Neuron (in vitro differentiated cells): ENCODE measurements around the gene OXTR.

Experiments used
- H2AFZ ChIP-seq: one replicate; pipeline ENCODE4 v1.6.1; 2013; ENCODE audit warnings: low read depth, mild to moderate bottlenecking, inconsistent platforms, low read length, moderate library complexity
- H3K27me3 ChIP-seq: one replicate; pipeline ENCODE4 v1.6.1; 2013; ENCODE audit warnings: low read length; ENCODE audit not compliant: insufficient read depth
- H3K36me3 ChIP-seq: one replicate; pipeline ENCODE4 v1.6.1; 2013; ENCODE audit warnings: low read length; ENCODE audit not compliant: insufficient read depth
- H3K4me1 ChIP-seq: one replicate; pipeline ENCODE4 v1.6.1; 2013; ENCODE audit warnings: low read length; ENCODE audit not compliant: insufficient read depth
- H3K4me3 ChIP-seq: 2 replicates; pipeline ENCODE4 v1.5.1; 2013; ENCODE audit warnings: mild to moderate bottlenecking, low read length, moderate library complexity
- H3K9me3 ChIP-seq: one replicate; pipeline ENCODE4 v1.6.1; 2013; ENCODE audit warnings: low read length

The OXTR gene

DNA sequence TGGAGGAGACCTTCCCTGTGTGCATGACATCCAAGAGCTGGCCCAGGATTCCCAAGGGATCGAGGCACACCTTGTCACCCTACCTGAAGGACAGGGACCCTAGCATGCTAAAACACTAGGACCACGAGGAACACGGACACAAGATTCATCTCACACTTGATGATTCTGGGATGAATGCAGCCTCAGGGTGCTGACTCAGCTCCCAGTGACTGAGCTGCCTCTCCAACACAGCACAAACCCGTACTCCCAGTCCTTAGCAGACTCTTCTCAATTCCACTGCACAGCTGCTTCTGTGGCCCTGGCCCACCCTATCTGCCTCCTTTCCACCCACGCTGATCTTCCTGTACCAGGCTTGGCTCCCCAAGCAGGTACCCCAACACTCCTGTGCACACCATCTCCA, 9.1 kb upstream of the OXTR start:
- no peak overlapping the region for H2AFZ ChIP-seq

GRCh38 chr3:8777978-8778267, 8.5 kb upstream of the OXTR start:
- Histone ChIP-seq H3K4me3 (no peak overlapping the region), H3K36me3 (no peaks in the 10 kb centered on the region), H2AFZ (no peak overlapping the region), H3K4me1 (peaks cover 3% of the 10 kb centered on the region), H3K27me3 (no peaks in the 10 kb centered on the region), H3K9me3 (no peaks in the 10 kb centered on the region)

More for the DNA sequence above, 9.1 kb upstream of the OXTR start:
- Histone ChIP-seq H3K9me3 (no peaks in the 10 kb centered on the region), H3K4me1 (peaks cover 3% of the 10 kb centered on the region), H3K27me3 (no peaks in the 10 kb centered on the region), H3K4me3 (no peak overlapping the region), H3K36me3 (no peaks in the 10 kb centered on the region)

DNA sequence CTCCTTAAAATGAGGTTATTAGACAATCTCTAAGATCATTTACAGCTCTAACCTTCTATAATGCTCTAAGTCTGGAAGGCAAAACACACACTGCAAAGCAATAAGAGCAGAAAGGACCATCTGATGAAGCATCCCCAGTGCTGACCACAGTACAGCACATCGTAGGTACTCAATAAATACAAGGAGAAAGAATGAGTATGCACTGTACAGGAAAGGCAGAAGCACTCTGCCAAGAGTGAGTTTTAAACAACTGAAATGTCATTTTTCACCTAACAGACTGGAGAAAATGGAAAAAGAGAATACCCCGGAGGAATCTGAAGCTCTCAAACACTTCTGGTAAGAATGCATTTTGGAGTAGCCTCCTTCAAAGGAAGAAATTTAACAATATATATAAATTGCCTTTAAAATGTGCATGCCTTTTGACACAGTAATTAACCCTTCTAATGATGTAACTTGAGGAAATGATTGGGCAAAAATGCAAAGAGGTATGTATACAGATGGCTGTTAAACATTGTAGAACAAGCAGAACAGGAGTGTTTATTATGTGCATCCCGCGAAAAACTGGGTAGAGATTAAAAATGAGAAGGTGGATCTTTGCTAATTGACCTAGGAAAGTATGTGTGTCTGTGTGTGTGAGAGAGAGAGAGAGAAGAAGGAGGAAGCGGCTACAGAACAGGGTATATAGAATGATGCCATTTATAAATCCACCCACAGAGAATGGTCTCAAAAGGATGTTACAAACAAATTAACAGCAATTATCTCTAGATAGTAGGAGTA, 8.0 kb upstream of the OXTR start:
- Histone ChIP-seq H3K9me3 (no peaks in the 10 kb centered on the region), H3K4me3 (no peak overlapping the region), H3K36me3 (no peaks in the 10 kb centered on the region), H3K4me1 (peaks cover 3% of the 10 kb centered on the region), H3K27me3 (no peaks in the 10 kb centered on the region), H2AFZ (no peak overlapping the region)

- H3K27me3 ChIP-seq: no peaks in the 10 kb centered on the region
- H3K4me3 ChIP-seq: no peak overlapping the region
- H2AFZ ChIP-seq: no peak overlapping the region
- H3K9me3 ChIP-seq: no peaks in the 10 kb centered on the region
- no peaks in the 10 kb centered on the region for H3K36me3 ChIP-seq
- peaks cover 3% of the 10 kb centered on the region for H3K4me1 ChIP-seq
Measured at GRCh38 chr3:8776406-8776805, 7.0 kb upstream of the OXTR start.

DNA sequence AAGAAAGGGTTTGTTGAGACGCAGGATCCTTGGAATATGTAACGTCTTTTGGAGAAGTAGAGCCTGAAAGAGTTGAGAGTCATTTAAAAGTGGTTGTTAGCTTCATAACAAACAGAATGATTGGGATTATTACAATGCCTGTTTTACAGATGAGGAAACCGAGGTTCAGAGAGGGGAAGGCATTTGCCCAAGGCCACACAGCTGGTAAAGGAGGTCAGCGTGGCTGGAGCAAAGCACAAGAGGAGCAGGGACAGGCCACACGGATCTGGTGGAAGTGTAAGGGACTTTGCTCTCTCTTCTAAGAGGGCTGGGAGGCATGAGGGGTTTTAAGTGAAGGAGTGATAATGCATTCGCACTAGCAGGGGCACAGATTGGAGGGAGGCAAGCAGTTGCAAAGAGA, 6.2 kb upstream of the OXTR start:
- no peak overlapping the region for H3K4me3 ChIP-seq
- no peaks in the 10 kb centered on the region for H3K9me3 ChIP-seq
- no peaks in the 10 kb centered on the region for H3K27me3 ChIP-seq
- no peaks in the 10 kb centered on the region for H3K36me3 ChIP-seq
- H3K4me1 ChIP-seq: peaks cover 3% of the 10 kb centered on the region
- no peak overlapping the region for H2AFZ ChIP-seq

GRCh38 chr3:8775181-8775580, 5.8 kb upstream of the OXTR start:
- Histone ChIP-seq H3K27me3 (no peaks in the 10 kb centered on the region), H3K4me1 (peaks cover 3% of the 10 kb centered on the region), H3K36me3 (no peaks in the 10 kb centered on the region), H2AFZ (no peak overlapping the region), H3K9me3 (no peaks in the 10 kb centered on the region), H3K4me3 (no peak overlapping the region)

DNA sequence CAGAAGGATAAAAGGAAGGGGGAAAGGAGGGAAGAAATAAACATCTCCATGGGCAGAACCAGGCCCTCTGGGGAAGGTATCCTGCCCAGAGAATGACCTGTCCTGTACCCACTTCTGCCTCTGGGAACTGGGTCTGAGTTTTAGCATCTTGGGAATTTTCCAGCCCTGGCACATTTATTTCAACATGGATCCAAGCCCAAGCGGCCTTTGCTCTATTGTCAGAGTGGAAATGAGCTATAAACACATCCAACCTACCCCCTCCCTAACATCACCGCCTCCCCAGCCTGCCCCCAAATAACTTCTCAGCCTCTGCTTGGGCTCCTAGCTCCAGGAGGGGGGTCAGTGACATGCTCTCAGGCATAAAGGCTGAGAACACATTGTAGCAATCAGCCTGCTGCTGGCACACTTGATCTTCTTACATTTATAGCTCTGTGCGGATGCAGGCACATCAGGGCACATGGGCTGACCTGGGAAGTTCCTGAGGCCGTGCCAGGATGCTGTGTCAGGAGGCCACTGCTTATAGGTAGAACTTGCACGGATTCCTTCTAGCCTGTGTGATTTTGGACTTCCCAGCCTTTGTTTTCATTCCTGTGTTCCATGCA, 4.6 kb upstream of the OXTR start:
- Histone ChIP-seq H3K9me3 (peaks cover 1% of the 10 kb centered on the region), H3K27me3 (no peaks in the 10 kb centered on the region), H3K4me3 (no peak overlapping the region), H3K4me1 (peaks cover 3% of the 10 kb centered on the region), H3K36me3 (no peaks in the 10 kb centered on the region), H2AFZ (no peak overlapping the region)

DNA sequence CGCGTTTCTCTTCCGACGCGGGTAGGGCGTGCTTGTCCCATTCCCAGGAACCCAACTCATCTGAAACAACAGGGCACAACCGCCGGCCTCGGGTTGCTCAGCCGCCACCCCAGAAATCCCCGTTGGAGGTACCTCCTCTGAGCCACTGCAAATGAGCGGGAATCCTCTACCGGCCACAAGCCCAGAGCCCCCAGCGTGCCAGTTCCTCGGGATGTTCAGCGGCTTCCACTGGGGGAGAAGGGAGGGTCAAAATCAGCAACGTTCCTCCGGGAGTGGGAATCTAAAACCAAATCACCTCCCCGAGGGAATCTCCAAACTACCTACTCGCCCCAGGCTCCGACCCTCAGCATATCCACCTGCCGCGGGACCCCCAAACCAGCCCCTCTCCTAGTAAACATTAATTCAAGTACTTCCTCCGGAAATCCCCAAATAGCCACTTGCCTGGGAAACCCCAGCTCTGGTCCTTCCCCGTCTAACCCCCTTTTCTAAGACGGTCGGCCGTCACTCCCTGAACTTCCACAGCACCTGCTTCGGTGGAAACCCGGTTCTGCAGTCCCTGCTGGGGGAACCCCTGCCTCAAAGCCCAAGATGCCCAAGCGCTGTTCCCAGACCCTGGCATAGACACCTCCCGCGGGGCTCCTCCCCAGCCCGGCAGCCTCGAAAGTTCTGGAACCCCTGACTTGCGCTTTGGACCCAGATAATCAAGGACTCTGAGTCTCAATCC, 887 bp downstream of the OXTR start:
- Histone ChIP-seq H2AFZ (no peak overlapping the region), H3K4me1 (no peaks in the 10 kb centered on the region), H3K27me3 (no peaks in the 10 kb centered on the region), H3K36me3 (no peaks in the 10 kb centered on the region), H3K9me3 (peaks cover 13% of the 10 kb centered on the region), H3K4me3 (no peak overlapping the region)

GRCh38 chr3:8767667-8768363, 1.6 kb downstream of the OXTR start:
- Histone ChIP-seq H3K9me3 (peaks cover 13% of the 10 kb centered on the region), H3K36me3 (no peaks in the 10 kb centered on the region), H2AFZ (no peak overlapping the region), H3K4me3 (no peak overlapping the region), H3K27me3 (no peaks in the 10 kb centered on the region), H3K4me1 (no peaks in the 10 kb centered on the region)

DNA sequence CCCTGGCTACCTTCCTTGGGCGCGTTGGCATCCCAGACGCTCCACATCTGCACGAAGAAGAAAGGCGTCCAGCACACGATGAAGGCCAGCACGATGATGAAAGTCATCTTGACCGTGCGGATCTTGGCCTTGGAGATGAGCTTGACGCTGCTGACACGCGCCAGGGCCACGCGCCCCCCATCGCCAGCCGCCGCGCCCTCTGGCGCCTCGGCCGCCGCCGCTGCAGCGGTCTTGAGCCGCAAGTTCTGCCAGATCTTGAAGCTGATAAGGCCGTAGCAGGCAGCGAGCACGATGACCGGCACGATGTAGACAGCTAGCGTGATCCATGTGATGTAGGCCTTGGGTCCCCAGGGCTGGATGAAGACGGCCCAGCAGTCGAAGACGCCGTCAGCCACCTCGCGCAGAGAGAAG, 2.2 kb downstream of the OXTR start:
- no peaks in the 10 kb centered on the region for H3K27me3 ChIP-seq
- H3K4me1 ChIP-seq: no peaks in the 10 kb centered on the region
- H2AFZ ChIP-seq: no peak overlapping the region
- no peak overlapping the region for H3K4me3 ChIP-seq
- H3K9me3 ChIP-seq: peaks cover 13% of the 10 kb centered on the region
- H3K36me3 ChIP-seq: no peaks in the 10 kb centered on the region

DNA sequence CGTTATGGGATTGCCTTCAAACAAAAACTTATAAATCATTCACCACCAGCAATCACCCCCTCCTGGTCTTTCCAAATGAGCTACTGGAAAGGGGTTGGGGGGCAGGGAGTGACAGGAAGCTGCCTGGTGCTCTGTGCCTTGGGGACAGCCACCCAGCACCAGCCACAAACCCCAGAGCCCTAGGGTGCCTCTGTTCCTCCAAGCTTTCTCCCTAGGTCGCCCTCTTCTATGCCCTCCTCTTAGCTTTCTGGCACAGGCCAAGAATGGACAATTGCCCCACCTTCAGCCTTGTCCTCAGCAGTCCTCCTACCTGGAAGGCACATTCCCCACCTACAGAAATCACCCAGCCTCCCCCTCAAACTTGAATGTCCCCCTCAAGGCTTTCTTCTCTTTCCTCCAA, 3.3 kb downstream of the OXTR start:
- no peaks in the 10 kb centered on the region for H3K4me1 ChIP-seq
- no peaks in the 10 kb centered on the region for H3K27me3 ChIP-seq
- no peak overlapping the region for H2AFZ ChIP-seq

DNA sequence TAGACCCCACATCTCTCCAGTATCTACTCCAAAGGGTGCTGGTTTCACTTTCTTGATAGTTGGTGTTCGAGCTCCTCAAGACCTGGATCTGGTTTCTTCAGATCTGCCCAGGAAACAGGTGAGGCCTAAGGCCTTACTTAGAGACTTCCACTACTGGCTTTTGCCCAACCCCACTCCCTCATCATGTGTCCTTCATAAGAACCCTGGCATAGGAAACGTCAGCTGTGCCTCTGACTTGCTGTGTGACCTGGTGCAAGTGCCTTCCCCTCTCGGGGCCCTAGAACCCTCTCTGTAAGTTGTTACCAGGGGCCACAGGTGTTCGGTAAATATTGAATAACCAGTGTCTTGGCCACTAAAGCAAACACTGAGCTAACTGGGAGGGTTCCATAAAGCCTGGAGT, 3.9 kb downstream of the OXTR start:
- no peak overlapping the region for H3K4me3 ChIP-seq
- peaks cover 13% of the 10 kb centered on the region for H3K9me3 ChIP-seq
- H3K27me3 ChIP-seq: no peaks in the 10 kb centered on the region
- no peak overlapping the region for H2AFZ ChIP-seq
- no peaks in the 10 kb centered on the region for H3K36me3 ChIP-seq
- no peaks in the 10 kb centered on the region for H3K4me1 ChIP-seq

More for the DNA sequence above, 3.3 kb downstream of the OXTR start:
- no peak overlapping the region for H3K4me3 ChIP-seq
- no peaks in the 10 kb centered on the region for H3K36me3 ChIP-seq
- H3K9me3 ChIP-seq: peaks cover 13% of the 10 kb centered on the region

GRCh38 chr3:8764528-8764927, 4.9 kb downstream of the OXTR start:
- H3K27me3 ChIP-seq: no peaks in the 10 kb centered on the region
- no peak overlapping the region for H3K4me3 ChIP-seq
- no peak overlapping the region for H2AFZ ChIP-seq
- no peaks in the 10 kb centered on the region for H3K36me3 ChIP-seq
- peaks cover 13% of the 10 kb centered on the region for H3K9me3 ChIP-seq
- no peaks in the 10 kb centered on the region for H3K4me1 ChIP-seq
